Spleen (tissue), 11 donors: ENCODE results near the gene PTPRK. TPM values are rescaled to one million over a fixed set of nuclear protein-coding genes. Genes with fewer than 3 reads are reported as not detected.

Experiments
- DNase-seq: peaks from one replicate; pipeline ENCODE4 v3.0.0-alpha.2; 2020
- H3K27ac ChIP-seq, 8 donors: fragments of 200-600 bp; sonication (generic) in 7 of 8; 1 replicate in 4 of 8; 2 replicates in 4 of 8; pipeline versions ENCODE4 v1.5.0 to v1.8.0; 2016 to 2021; ENCODE audit warnings: inconsistent platforms in 4 of 8, mild to moderate bottlenecking in 4 of 8, moderate library complexity in 1 of 8
- H3K27me3 ChIP-seq, 7 donors: fragments of 200-600 bp; sonication (generic) in 6 of 7; replicated peaks in 1 of 7; 1 replicate in 4 of 7; 2 replicates in 3 of 7; pipeline versions ENCODE4 v1.5.0 to v1.8.0; 2016 to 2021; ENCODE audit warnings: inconsistent platforms in 3 of 7, mild to moderate bottlenecking in 1 of 7
- H3K36me3 ChIP-seq, 6 donors: fragments of 200-600 bp; sonication (generic) in 5 of 6; 1 replicate in 4 of 6; 2 replicates in 2 of 6; pipeline versions ENCODE4 v1.5.0 to v1.8.0; 2016 to 2021; ENCODE audit warnings: inconsistent platforms in 2 of 6
- H3K4me1 ChIP-seq, 6 donors: fragments of 200-600 bp; sonication (generic) in 5 of 6; 1 replicate in 3 of 6; 2 replicates in 3 of 6; pipeline versions ENCODE4 v1.5.0 to v1.8.0; 2016 to 2021; ENCODE audit warnings: inconsistent platforms in 3 of 6
- H3K4me3 ChIP-seq, 8 donors: fragments of 200-600 bp; sonication (generic) in 7 of 8; 1 replicate in 4 of 8; 2 replicates in 4 of 8; pipeline versions ENCODE4 v1.5.0 to v1.8.0; 2016 to 2021; ENCODE audit warnings: inconsistent platforms in 4 of 8, mild to moderate bottlenecking in 4 of 8, moderate library complexity in 2 of 8
- H3K9me3 ChIP-seq, 8 donors: fragments of 200-600 bp; sonication (generic) in 7 of 8; 1 replicate in 4 of 8; 2 replicates in 4 of 8; pipeline versions ENCODE4 v1.5.0 to v1.8.0; 2016 to 2021; ENCODE audit warnings: inconsistent platforms in 4 of 8
- POLR2A ChIP-seq, 3 donors: fragments of 450-650 bp; IDR thresholded peaks; one replicate each; pipeline ENCODE4 v1.5.1; 2017; ENCODE audit warnings: antibody characterized with exemption in 3 of 3, mild to moderate bottlenecking in 1 of 3
- POLR2AphosphoS5 ChIP-seq, 3 donors: sonication (generic); formaldehyde crosslinking; IDR thresholded peaks; one replicate each; pipeline ENCODE4 v1.5.1; 2017; ENCODE audit warnings: antibody characterized with exemption in 3 of 3
- WGBS, 5 donors: extraction: QIAGEN DNeasy Blood & Tissue Kit in 3 of 5; methylation state at CpG; one replicate each; pipeline versions ENCODE4 v1.1.5 to v1.1.7; 2013 to 2018; 5-methylcytosine and 5-hydroxymethylcytosine counted together
- intact Hi-C: fragments of 100-400 bp; cut with DNase I; formaldehyde crosslinking; loops from one replicate; pipeline ENCODE4 v1.15.0; 2023; ENCODE audit warnings: low total_unique reads
- polyA plus RNA-seq, 3 donors: library from polyadenylated mRNA; stranded (reverse); fragments of 200-250 nt; gene quantifications; one replicate each; pipeline ENCODE4 v1.2.1, GENCODE V29; 2013
- total RNA-seq, 7 donors: library from RNA; depleted of rRNA in 3 of 7; stranded (reverse); fragments of >200 nt in 3 of 7; fragmentation: NEBNext Ultra II Directional in 4 of 7; extraction: Animal tissue kit (Norgen Biotek cat#: 25700) in 4 of 7; gene quantifications; one replicate each; pipeline versions ENCODE4 v1.1.0 to v1.2.1, GENCODE V29; 2016 to 2021
- TF ChIP-seq, protein P1 (sequence below), 11 experiments: fragments of 200-600 bp in 7 of 11; fragments of 450-650 bp in 4 of 11; sonication (generic) in 4 of 11; IDR thresholded peaks in 8 of 11; conservative IDR thresholded peaks in 3 of 11; 1 replicate in 7 of 11; 2 replicates in 4 of 11; pipeline versions ENCODE4 v1.4.0 to v1.8.0; 2016 to 2021; ENCODE audit warnings: antibody characterized with exemption in 11 of 11, inconsistent platforms in 4 of 11, mild to moderate bottlenecking in 1 of 11
- donor health status: healthy with polysubstance abuse.
- donor health status: DM: no; HTN: no; CAD: no; lungs with moderate emphysema.
- donor health status: DM: no; HTN: no; CAD: no.
- donor health status: Bipolar disorder and iron deficiency.
- donor health status: healthy.
- donor health status: DM: no; HTN: no; CAD: no.
- donor health status: DM: yes; HTN: yes; CAD: no.

PTPRK gene
- total and polyA plus RNA-seq, 10 donors = 3.3 to 67.8 (median 34.0) TPM

- 87 to 97% (median 93%) methylated on average over 2 of the region's 2 CpGs for WGBS, 5 donors
Measured at GRCh38 chr6:128206610-128207426, 313.6 kb downstream of the PTPRK start.

DNA sequence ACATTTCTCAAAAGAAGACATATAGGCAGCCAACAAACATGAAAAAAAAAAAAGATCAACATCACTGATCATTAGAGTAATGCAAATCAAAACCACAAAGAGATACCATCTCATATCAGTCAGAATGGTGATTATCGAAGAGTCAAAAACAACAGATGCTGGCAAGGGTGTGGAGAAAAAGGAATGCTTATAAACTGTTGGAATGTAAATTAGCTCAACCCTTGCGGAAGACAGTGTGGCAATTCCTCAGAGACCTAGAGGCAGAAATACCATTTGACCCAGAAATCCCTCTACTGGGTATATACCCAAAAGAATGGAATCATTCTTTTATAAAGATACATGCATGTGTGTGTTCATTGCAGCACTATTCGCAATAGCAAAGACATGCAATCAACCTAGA is 315.8 kb downstream of the PTPRK start:
- no peaks in the 10 kb centered on the region for H3K36me3 ChIP-seq
- no peak for DNase-seq
- H3K27me3 ChIP-seq = no peaks in the 10 kb centered on the region
- H3K4me1 ChIP-seq = no peaks in the 10 kb centered on the region
- no peak overlapping the region for H3K27ac ChIP-seq
- intact Hi-C loops = no loop called here
- no peaks in the 10 kb centered on the region for H3K9me3 ChIP-seq
- 92 to 96% (median 92%) methylated on average over 3 of the region's 3 CpGs for WGBS, 5 donors
- TF ChIP-seq, protein P1, sequence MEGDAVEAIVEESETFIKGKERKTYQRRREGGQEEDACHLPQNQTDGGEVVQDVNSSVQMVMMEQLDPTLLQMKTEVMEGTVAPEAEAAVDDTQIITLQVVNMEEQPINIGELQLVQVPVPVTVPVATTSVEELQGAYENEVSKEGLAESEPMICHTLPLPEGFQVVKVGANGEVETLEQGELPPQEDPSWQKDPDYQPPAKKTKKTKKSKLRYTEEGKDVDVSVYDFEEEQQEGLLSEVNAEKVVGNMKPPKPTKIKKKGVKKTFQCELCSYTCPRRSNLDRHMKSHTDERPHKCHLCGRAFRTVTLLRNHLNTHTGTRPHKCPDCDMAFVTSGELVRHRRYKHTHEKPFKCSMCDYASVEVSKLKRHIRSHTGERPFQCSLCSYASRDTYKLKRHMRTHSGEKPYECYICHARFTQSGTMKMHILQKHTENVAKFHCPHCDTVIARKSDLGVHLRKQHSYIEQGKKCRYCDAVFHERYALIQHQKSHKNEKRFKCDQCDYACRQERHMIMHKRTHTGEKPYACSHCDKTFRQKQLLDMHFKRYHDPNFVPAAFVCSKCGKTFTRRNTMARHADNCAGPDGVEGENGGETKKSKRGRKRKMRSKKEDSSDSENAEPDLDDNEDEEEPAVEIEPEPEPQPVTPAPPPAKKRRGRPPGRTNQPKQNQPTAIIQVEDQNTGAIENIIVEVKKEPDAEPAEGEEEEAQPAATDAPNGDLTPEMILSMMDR (IDR thresholded peaks at IDR 0.05 in 8 of 11, conservative IDR thresholded peaks at IDR 0.05 in 3 of 11) = no peak
- TF ChIP-seq POLR2A (IDR thresholded peaks at IDR 0.05) = no peak
- TF ChIP-seq POLR2AphosphoS5 (IDR thresholded peaks at IDR 0.05) = no peak
- H3K4me3 ChIP-seq = no peak overlapping the region

More at GRCh38 chr6:128206610-128207426, 313.6 kb downstream of the PTPRK start:
- Histone ChIP-seq H3K9me3 (no peaks in the 10 kb centered on the region), H3K4me3 (no peak overlapping the region), H3K36me3 (no peaks in the 10 kb centered on the region), H3K4me1 (no peaks in the 10 kb centered on the region), H3K27me3 (no peaks in the 10 kb centered on the region), H3K27ac (no peak overlapping the region)
- TF ChIP-seq POLR2A (IDR thresholded peaks at IDR 0.05) = no peak
- TF ChIP-seq POLR2AphosphoS5 (IDR thresholded peaks at IDR 0.05) = no peak
- TF ChIP-seq, protein P1 (IDR thresholded peaks at IDR 0.05 in 8 of 11, conservative IDR thresholded peaks at IDR 0.05 in 3 of 11) = no peak
- DNase-seq = no peak
- intact Hi-C loops = no loop called here

DNA sequence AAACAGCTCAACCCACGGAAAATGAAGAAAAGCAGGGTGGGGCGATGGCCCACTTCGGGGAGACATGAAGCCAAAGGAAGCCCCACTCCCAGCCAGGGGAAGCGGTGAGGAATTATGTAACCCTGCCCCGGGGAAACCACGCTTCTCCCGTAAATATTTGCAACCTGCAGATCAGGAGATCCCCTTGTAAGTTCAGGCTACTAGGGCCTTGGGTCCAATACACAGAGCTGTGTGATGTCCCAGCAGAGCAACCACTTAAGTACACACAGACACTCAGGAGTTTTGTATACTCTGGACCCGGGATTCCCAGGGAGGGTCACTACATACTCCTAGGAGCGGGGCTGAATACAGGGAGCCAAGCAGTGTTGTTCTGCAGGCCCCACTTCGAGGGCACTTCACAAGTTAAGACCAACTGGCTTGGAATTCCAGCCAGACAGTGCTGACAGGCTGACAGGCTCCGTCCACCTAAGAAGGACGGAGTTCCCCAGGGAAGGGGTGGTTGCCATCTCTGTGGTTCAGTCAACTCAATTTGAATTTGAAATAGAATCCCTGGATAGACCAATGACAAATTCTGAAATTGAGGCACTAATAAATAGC is 318.1 kb downstream of the PTPRK start:
- 79 to 93% (median 86%) methylated on average over 12 of the region's 12 CpGs for WGBS, 5 donors
- intact Hi-C loops = no loop called here
- no peaks in the 10 kb centered on the region for H3K4me1 ChIP-seq
- DNase-seq = no peak
- TF ChIP-seq POLR2A (IDR thresholded peaks at IDR 0.05) (no peak), POLR2AphosphoS5 (IDR thresholded peaks at IDR 0.05) (no peak)
- TF ChIP-seq, protein P1 (IDR thresholded peaks at IDR 0.05 in 8 of 11, conservative IDR thresholded peaks at IDR 0.05 in 3 of 11) = no peak
- H3K36me3 ChIP-seq = no peaks in the 10 kb centered on the region
- H3K9me3 ChIP-seq = no peaks in the 10 kb centered on the region
- H3K4me3 ChIP-seq = no peak overlapping the region
- no peaks in the 10 kb centered on the region for H3K27me3 ChIP-seq
- no peak overlapping the region for H3K27ac ChIP-seq

DNA sequence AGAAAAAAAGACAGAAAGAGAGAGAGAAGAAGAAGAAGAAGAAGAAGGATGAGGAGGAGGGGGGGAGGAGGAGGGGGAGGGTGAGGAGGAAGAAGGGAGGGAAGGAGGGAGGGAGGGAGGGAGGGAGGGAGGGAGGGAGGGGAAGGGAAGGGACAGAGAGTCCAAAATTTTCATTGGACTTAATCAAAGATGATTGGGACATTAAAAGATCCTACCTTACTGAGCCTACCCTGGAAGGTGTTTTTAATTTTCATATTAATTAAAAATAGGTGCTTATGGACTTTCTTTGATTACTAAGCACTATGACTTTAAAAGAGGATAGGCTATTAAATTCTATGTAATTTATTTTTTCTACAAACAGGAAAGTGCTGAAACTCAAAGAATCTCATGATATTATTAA is 319.6 kb downstream of the PTPRK start:
- H3K4me3 ChIP-seq = no peak overlapping the region
- H3K27me3 ChIP-seq = no peaks in the 10 kb centered on the region
- H3K4me1 ChIP-seq = no peaks in the 10 kb centered on the region
- H3K27ac ChIP-seq = no peak overlapping the region
- intact Hi-C loops = no loop called here
- DNase-seq = no peak
- TF ChIP-seq POLR2AphosphoS5 (IDR thresholded peaks at IDR 0.05) = no peak
- TF ChIP-seq POLR2A (IDR thresholded peaks at IDR 0.05) = no peak
- TF ChIP-seq, protein P1 (IDR thresholded peaks at IDR 0.05 in 8 of 11, conservative IDR thresholded peaks at IDR 0.05 in 3 of 11) = no peak
- H3K36me3 ChIP-seq = no peaks in the 10 kb centered on the region
- no peaks in the 10 kb centered on the region for H3K9me3 ChIP-seq
